Activated CD8-positive, alpha-beta memory T cell treated with anti-CD3 and anti-CD28 coated beads, Interleukin-2, amount 50 U/mL, for 4 hours (primary cell): ENCODE results near the gene EHD1.
"Not testable (repeated sequence)": the region's sequence is repeated elsewhere in the genome, so short reads cannot be mapped to it uniquely, and the experiment has no call there.

ENCODE experiments used
- DNase-seq: peaks from one replicate; pipeline ENCODE4 v3.0.0-alpha.2; 2020

Gene EHD1

GRCh38 chr11:64823568-64824119 is 54.8 kb downstream of the EHD1 start:
- DNase-seq = no peak

- DNase-seq = no peak
These were observed 60.9 kb downstream of the EHD1 start for GRCh38 chr11:64817476-64817875.

GRCh38 chr11:64815433-64815832 is 63.0 kb downstream of the EHD1 start:
- DNase-seq = not testable (repeated sequence)

- DNase-seq = no peak
These were observed 63.7 kb downstream of the EHD1 start for GRCh38 chr11:64814712-64815187.

GRCh38 chr11:64813826-64814225 is 64.6 kb downstream of the EHD1 start:
- DNase-seq = no peak

GRCh38 chr11:64810891-64811272 is 67.5 kb downstream of the EHD1 start:
- DNase-seq = no peak

GRCh38 chr11:64810271-64810890 is 68.0 kb downstream of the EHD1 start, which contains the start of gene MEN1:
Gene MEN1 (minus strand): TSS chr11:64810551. CDS start chr11:64810109, 442 bp downstream.
- DNase-seq = peak; percentile 82

GRCh38 chr11:64809781-64810241 is 68.6 kb downstream of the EHD1 start:
- DNase-seq = no peak

GRCh38 chr11:64805481-64805880 is 72.9 kb downstream of the EHD1 start:
- no peak for DNase-seq

GRCh38 chr11:64804346-64805210 is 73.8 kb downstream of the EHD1 start:
- no peak for DNase-seq

GRCh38 chr11:64803846-64804345 is 74.5 kb downstream of the EHD1 start:
- DNase-seq = no peak

GRCh38 chr11:64803158-64803845 is 75.1 kb downstream of the EHD1 start, which contains the start of gene MAP4K2:
Gene MAP4K2 (minus strand): TSS chr11:64803214. CDS start chr11:64803149, 65 bp downstream.
- DNase-seq = peak; percentile 88

GRCh38 chr11:64802370-64803157 is 75.9 kb downstream of the EHD1 start:
- DNase-seq = peak; percentile 35
